BLaER1 (cell line): Measurements from ENCODE around the gene COL4A2.
"Not testable (repeated sequence)": the region's sequence is repeated elsewhere in the genome, so short reads cannot be mapped to it uniquely, and the experiment has no call there.

ENCODE experiments used
- H3K27ac ChIP-seq: shearing (Covaris generic); formaldehyde crosslinking; 2 replicates; pipeline ENCODE4 v1.8.1; 2022
- H3K27me3 ChIP-seq: shearing (Covaris generic); formaldehyde crosslinking; 2 replicates; pipeline ENCODE4 v1.8.1; 2022
- H3K36me3 ChIP-seq: shearing (Covaris generic); formaldehyde crosslinking; 2 replicates; pipeline ENCODE4 v1.8.1; 2022
- H3K4me1 ChIP-seq: shearing (Covaris generic); formaldehyde crosslinking; 2 replicates; pipeline ENCODE4 v1.8.1; 2022
- H3K4me2 ChIP-seq: shearing (Covaris generic); formaldehyde crosslinking; 2 replicates; pipeline ENCODE4 v1.8.1; 2022
- H3K4me3 ChIP-seq: shearing (Covaris generic); formaldehyde crosslinking; 2 replicates; pipeline ENCODE4 v1.8.1; 2022
- H3K9ac ChIP-seq: shearing (Covaris generic); formaldehyde crosslinking; 2 replicates; pipeline ENCODE4 v1.8.1; 2022
- H3K9me3 ChIP-seq: shearing (Covaris generic); formaldehyde crosslinking; 2 replicates; pipeline ENCODE4 v1.8.1; 2022
- H4K20me1 ChIP-seq: shearing (Covaris generic); formaldehyde crosslinking; 2 replicates; pipeline ENCODE4 v1.8.1; 2022
- Cebpa-rat ChIP-seq: shearing (Covaris generic); IDR thresholded peaks from 2 replicates; pipeline ENCODE4 v1.8.1; 2022

Gene COL4A2

DNA sequence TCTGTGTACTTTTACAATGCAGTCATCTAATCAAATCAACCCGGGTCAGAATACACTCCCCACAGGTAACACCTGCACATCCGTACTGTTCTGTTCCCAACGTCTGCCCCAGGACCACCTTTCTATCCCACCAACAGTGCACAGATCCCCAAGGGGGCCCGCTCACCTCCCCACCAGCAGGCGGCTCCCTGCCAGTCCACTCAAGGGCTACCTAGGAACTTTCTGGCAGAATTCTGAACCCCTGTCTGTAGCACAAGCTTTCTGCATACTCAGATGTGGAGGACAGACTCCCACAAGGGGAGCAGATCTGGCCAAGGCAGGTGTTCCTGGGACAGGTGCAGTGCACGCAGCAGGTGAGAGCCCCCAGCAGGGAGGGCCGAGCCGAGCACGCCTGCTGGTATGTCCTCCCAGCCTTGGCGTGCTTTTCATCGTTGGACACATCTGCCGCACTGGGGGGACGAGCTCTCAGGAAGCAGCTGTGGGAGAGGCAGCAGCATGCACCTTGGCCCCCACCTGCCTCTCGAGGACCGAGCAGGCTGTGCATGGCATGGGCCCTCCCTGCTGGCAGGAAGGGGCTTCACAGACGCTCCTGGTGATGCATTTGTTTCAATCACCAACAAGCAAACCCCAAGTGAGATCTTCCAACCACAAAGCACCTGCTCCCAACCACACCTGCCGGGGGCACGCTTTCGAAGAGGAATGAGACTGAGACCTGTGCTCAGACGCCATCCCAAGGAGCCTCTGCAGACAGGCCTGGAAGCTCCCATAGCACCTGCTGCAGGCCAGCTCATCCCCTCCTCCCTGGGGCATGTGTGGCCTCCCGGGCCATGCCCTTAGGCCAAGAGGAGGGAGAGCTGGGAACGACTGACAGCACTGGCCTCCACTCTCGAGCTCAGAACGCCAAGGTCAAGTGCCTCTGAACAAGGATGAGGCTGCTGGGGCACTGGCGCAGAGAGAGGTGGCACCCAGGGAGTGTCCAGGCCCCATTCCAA is 218.5 kb downstream of the COL4A2 start:
- no peak for TF ChIP-seq Cebpa-rat
- peak overlapping the region; percentile 94 for H3K4me2 ChIP-seq
- H4K20me1 ChIP-seq = peaks cover 23% of the 10 kb centered on the region
- H3K36me3 ChIP-seq = no peaks in the 10 kb centered on the region
- H3K9me3 ChIP-seq = no peaks in the 10 kb centered on the region
- H3K4me3 ChIP-seq = peak overlapping the region; percentile 53; the same call in 1 of the 2 replicates
- no peaks in the 10 kb centered on the region for H3K27me3 ChIP-seq
- peak overlapping the region; percentile 65 for H3K9ac ChIP-seq
- H3K27ac ChIP-seq = peak overlapping the region; percentile 87
- peaks cover 94% of the 10 kb centered on the region for H3K4me1 ChIP-seq

DNA sequence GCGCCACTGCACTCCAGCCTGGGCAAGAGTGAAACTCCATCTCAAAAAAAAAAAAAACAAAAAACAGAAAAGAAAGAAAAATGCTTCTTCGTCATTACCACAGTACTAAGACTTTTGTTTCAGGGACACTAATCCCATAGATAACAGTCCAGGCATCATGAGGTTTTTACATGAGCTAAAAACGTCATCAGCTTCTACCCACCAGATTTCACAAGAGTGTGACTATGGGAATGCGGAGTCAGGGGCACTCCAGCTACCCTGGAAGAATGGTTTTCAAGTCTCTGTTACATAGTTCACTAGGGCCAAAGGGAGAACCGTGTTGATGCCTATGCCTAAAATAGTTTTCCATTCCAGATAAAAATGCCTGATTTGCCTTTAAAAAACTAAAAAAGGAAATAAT is 221.3 kb downstream of the COL4A2 start:
- H3K4me2 ChIP-seq = peak overlapping the region; percentile 31; the same call in 1 of the 2 replicates
- H3K4me3 ChIP-seq = no peak overlapping the region
- H3K9ac ChIP-seq = no peak overlapping the region
- H3K27ac ChIP-seq = no peak overlapping the region
- no peaks in the 10 kb centered on the region for H3K9me3 ChIP-seq
- peaks cover 13% of the 10 kb centered on the region for H4K20me1 ChIP-seq
- H3K36me3 ChIP-seq = no peaks in the 10 kb centered on the region
- H3K27me3 ChIP-seq = no peaks in the 10 kb centered on the region
- TF ChIP-seq Cebpa-rat = no peak
- H3K4me1 ChIP-seq = peaks cover 94% of the 10 kb centered on the region

DNA sequence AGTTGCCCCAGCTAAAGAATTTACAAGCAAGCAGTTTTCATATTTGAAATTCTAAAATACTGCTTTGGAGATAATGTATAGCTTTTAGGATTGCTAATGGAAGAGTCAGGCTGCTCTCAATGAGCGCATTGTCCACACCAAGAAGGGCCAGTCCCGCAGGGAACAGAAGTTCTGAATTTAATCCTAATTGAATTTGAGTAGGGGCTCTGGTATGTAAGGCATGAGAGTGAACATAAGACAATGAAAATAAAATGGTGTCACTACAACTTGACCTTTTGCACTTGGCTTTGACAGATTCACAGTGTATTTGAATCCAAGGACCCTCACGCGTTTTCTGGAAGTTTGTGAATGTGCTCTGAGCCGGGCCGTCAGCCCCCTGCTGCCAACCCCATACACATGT is 221.8 kb downstream of the COL4A2 start:
- TF ChIP-seq Cebpa-rat = no peak
- no peak overlapping the region for H3K4me3 ChIP-seq
- no peaks in the 10 kb centered on the region for H3K36me3 ChIP-seq
- peak overlapping the region; percentile 31 for H3K4me2 ChIP-seq
- H3K4me1 ChIP-seq = peaks cover 94% of the 10 kb centered on the region
- no peaks in the 10 kb centered on the region for H3K9me3 ChIP-seq
- no peak overlapping the region for H3K27ac ChIP-seq
- H3K27me3 ChIP-seq = no peaks in the 10 kb centered on the region
- no peak overlapping the region for H3K9ac ChIP-seq
- peaks cover 13% of the 10 kb centered on the region for H4K20me1 ChIP-seq

DNA sequence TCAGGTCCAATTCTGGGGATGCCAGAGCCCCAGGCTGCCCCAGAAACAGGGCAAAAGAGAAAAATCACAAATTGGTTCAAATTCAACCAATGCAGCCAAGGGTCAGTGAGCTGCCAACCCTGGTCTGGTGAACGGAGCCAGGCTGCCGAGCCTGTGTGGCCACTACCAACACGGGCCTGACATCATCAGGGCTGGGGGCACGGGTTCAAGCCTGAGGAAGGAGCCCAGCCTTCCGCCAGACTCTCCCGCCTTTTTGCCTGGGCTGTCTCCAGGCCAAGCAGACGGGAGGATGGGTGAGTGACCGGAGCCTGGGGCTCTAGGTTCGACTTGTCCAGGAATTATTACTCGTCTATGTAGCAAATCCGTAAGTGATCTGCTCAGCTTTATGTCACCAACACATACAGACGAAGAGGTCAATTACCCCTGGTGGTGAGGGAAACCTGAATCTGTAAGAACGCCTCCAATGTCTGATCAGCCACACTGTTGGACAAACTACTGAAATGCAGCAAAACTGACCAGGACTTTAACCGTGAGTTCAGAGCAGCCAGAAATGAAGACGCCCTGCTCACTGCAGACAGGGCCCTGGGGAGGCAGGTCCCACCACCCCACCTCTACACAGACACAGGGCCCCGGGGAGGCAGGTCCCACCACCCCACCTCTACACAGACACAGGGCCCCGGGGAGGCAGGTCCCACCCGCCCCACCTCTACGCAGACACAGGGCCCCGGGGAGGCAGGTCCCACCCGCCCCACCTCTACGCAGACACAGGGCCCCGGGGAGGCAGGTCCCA is 222.6 kb downstream of the COL4A2 start:
- H3K27ac ChIP-seq = no peak overlapping the region
- no peak overlapping the region for H3K9ac ChIP-seq
- no peak overlapping the region for H3K4me3 ChIP-seq
- no peaks in the 10 kb centered on the region for H3K36me3 ChIP-seq
- H4K20me1 ChIP-seq = peaks cover 13% of the 10 kb centered on the region
- no peaks in the 10 kb centered on the region for H3K9me3 ChIP-seq
- no peaks in the 10 kb centered on the region for H3K27me3 ChIP-seq
- H3K4me2 ChIP-seq = peak overlapping the region; percentile 31
- H3K4me1 ChIP-seq = peaks cover 94% of the 10 kb centered on the region
- TF ChIP-seq Cebpa-rat = no peak

DNA sequence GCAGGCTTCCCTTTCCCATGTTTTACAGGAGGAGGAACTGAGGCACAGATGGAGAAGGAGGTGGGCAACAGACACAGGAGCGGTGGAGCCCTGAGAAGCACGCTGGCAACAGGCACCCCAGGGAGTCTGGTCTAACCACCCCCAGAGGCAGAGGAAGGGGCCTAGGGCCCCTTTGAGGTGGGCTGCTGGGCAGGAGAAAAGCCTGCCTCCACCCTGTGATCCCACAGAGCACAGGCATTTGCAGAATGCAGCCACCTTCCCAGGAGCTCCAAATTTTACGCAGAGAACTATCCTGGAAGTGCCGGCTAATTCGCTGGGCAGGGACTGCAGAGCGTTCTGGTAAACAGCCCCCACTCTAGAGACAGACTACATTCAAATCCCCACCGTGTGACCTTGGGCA is 224.0 kb downstream of the COL4A2 start:
- Histone ChIP-seq H3K4me1 (peaks cover 94% of the 10 kb centered on the region), H3K27me3 (no peaks in the 10 kb centered on the region), H3K9me3 (no peaks in the 10 kb centered on the region), H3K36me3 (no peaks in the 10 kb centered on the region), H3K4me2 (peak overlapping the region; percentile 88), H3K4me3 (peak overlapping the region; percentile 35; the same call in 1 of the 2 replicates), H4K20me1 (peaks cover 4% of the 10 kb centered on the region), H3K9ac (no peak overlapping the region; the same call in 1 of the 2 replicates), H3K27ac (peak overlapping the region; percentile 84)
- TF ChIP-seq Cebpa-rat = no peak

DNA sequence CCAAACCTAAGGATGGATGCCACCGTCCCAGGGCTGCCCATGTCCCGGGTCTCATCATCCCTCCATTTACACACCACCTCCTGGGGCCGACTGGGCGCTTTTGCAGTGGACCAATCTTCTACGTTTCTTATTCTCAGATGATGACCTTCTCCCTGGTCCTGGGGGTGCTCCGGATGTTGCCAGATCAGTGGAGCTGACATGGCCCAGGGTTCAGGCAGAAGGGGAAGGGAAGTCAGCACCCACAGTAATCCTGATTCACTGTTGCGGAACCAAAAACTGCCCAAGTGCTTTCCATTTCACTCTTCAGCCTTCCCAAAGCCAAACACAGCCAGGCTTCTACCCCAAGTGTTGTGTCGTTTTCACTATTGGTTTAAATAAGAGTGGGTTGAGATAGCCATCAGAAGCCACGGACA is 224.6 kb downstream of the COL4A2 start:
- Histone ChIP-seq H4K20me1 (no peaks in the 10 kb centered on the region), H3K4me1 (peaks cover 92% of the 10 kb centered on the region), H3K27me3 (no peaks in the 10 kb centered on the region), H3K4me2 (peak overlapping the region; percentile 88), H3K27ac (peak overlapping the region; percentile 84), H3K36me3 (no peaks in the 10 kb centered on the region), H3K9me3 (no peaks in the 10 kb centered on the region), H3K9ac (peak overlapping the region; percentile 39; the same call in 1 of the 2 replicates), H3K4me3 (peak overlapping the region; percentile 35)
- no peak for TF ChIP-seq Cebpa-rat

DNA sequence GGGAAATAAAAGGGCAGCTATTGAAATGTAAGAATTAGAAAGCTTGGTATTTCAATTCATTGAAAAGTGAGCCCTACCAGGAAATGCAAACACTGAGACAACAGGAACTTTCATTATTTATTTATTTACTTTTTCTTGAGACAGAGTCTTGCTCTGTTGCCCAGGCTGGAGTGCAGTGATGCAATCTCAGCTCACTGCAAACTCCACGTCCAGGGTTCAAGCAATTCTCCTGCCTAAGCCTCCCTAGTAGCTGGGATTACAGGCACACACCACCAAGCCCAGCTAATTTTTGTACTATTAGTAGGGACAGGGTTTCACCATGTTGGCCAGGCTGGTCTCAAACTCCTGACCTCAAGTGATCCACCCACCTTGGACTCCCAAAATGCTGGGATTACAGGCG is 225.2 kb downstream of the COL4A2 start:
- Histone ChIP-seq H3K4me2 (peak overlapping the region; percentile 88), H3K27ac (peak overlapping the region; percentile 84), H3K4me1 (peaks cover 92% of the 10 kb centered on the region), H3K9ac (peak overlapping the region; percentile 39; the same call in 1 of the 2 replicates)
- not testable (repeated sequence) for H3K27me3 ChIP-seq, H3K9me3 ChIP-seq, H3K36me3 ChIP-seq, H4K20me1 ChIP-seq, H3K4me3 ChIP-seq
- TF ChIP-seq Cebpa-rat = 0 out of 2 replicates have a peak, but pooled peaks have one; percentile 13

DNA sequence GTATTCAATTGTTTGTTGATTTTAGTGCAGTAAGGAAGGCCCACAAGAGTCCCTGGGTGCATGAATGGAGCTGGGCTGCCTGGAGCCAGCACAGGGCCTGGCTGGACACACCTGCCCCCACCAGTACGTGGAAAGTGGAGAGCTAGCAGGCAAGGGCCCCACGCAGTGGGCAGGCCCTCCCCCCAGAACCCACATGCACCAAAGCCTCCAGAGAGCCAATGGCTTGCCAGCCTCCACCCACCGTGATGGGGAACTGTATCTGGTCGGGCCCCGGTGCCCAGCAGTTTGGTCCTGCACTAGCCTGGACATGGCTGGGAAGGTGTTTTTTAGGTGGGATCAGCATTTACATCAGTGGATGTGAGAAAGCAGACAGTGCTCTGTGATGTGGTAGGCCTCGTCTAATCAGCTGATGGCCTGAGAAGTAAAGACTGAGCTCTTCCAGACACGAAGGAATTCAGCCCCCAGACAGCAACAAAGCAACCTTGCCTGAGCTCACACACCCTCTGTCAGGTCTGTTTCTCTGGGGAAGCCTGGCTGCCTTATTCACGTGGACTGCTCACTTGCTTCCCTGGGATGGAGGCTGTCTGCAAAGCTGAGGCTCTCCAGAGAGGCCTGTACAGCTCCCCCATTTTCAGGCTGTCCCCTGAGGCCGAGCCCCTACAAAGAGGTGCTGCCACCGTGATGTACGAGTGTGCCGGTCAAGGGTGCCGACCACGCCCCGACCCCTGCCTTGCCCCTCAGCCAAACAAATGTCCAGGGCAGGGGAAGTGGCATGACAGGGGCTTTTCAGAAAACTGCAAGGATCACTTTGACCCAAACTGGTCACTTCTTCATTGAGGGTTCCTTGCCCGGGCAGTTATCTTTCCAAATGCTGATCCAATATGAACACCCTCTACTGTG is 226.9 kb downstream of the COL4A2 start:
- no peaks in the 10 kb centered on the region for H3K36me3 ChIP-seq
- H3K4me3 ChIP-seq = no peak overlapping the region
- TF ChIP-seq Cebpa-rat = no peak
- no peaks in the 10 kb centered on the region for H3K9me3 ChIP-seq
- H3K9ac ChIP-seq = peak overlapping the region; percentile 16; the same call in 1 of the 2 replicates
- peak overlapping the region; percentile 88 for H3K4me2 ChIP-seq
- H3K27me3 ChIP-seq = no peaks in the 10 kb centered on the region
- peaks cover 92% of the 10 kb centered on the region for H3K4me1 ChIP-seq
- H3K27ac ChIP-seq = peak overlapping the region; percentile 84
- no peaks in the 10 kb centered on the region for H4K20me1 ChIP-seq

DNA sequence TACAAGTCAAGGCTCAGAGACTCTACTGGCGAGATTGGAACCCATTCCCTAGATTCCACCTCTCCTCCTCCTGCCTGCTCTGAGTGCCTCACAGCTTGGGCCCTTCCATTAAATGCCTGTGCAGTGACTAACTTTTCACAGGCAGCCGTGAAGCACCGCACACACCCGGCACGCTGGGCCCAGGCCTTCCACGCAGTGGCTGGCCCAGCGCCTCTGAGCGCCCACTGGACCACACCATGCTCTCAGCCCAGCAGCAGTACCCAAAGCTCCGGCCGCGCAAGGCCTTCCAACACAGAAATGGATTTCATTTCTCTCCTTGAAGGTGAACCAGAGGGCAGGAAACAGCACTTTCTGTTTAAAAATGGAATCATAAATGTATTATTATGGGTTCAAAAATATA is 228.4 kb downstream of the COL4A2 start:
- Histone ChIP-seq H3K4me3 (no peak overlapping the region), H3K4me1 (peaks cover 97% of the 10 kb centered on the region), H3K27me3 (no peaks in the 10 kb centered on the region), H3K36me3 (no peaks in the 10 kb centered on the region), H4K20me1 (no peaks in the 10 kb centered on the region), H3K9ac (0 out of 2 replicates have a peak overlapping the region, but pooled peaks have one; percentile 65), H3K27ac (peak overlapping the region; percentile 84), H3K4me2 (peak overlapping the region; percentile 88), H3K9me3 (no peaks in the 10 kb centered on the region)
- TF ChIP-seq Cebpa-rat = no peak
